H1 (cell line): ENCODE data around the gene INHBA. TPM values are rescaled to one million over a fixed set of nuclear protein-coding genes. Genes with fewer than 3 reads are reported as not detected.

Experiments
- CHD7 ChIP-seq: fragments of 300-600 bp; sonication (generic); IDR thresholded peaks from 2 replicates; pipeline ENCODE4 v1.7.1; 2012; ENCODE audit warnings: low read length, moderate library complexity, mild to moderate bottlenecking, inconsistent platforms; ENCODE audit not compliant: insufficient replicate concordance
- FOSL1 ChIP-seq: IDR thresholded peaks from 2 replicates; pipeline ENCODE4 v1.6.1; 2011; ENCODE audit warnings: mild to moderate bottlenecking, low read depth, low read length, moderate library complexity; ENCODE audit not compliant: insufficient read depth
- HDAC6 ChIP-seq: IDR thresholded peaks from one replicate; pipeline ENCODE4 v1.7.1; 2012; ENCODE audit warnings: low read depth, mild to moderate bottlenecking, inconsistent platforms, low read length, moderate library complexity
- KDM5A ChIP-seq: fragments of 200-600 bp; IDR thresholded peaks from 2 replicates; pipeline ENCODE4 v1.7.1; 2012; ENCODE audit warnings: mild to moderate bottlenecking, low read length, inconsistent platforms, mixed read lengths
- RBBP5 ChIP-seq: IDR thresholded peaks from 2 replicates; pipeline ENCODE4 v1.7.1; 2012; ENCODE audit warnings: low read depth, mild to moderate bottlenecking, inconsistent platforms, low read length, moderate library complexity, borderline replicate concordance
- polyA plus RNA-seq, 7 experiments: library from polyadenylated mRNA; depleted of rRNA in 3 of 7; stranded (reverse) in 5 of 7; unstranded in 2 of 7; fragments of >200 nt in 5 of 7; fragments of 200-250 nt in 2 of 7; gene quantifications; 1 replicate in 5 of 7; 2 replicates in 1 of 7; 4 replicates in 1 of 7; pipeline versions ENCODE4 v1.2.1 to v1.2.3, GENCODE V29; 2011 to 2013; ENCODE audit warnings: missing spikeins in 2 of 7, mixed read lengths in 2 of 7
- total RNA-seq: library from RNA; stranded (reverse); fragmentation: NEBNext Ultra II Directional; extraction: Animal tissue kit (Norgen Biotek cat#: 25700); gene quantifications from 2 replicates; pipeline ENCODE4 v1.2.1, GENCODE V29; 2021

INHBA gene
- total and polyA plus RNA-seq, 2 of the 8 experiments (the other 6 are each of a cell fraction or from before 2014, with no cell fraction given), result 1.1 to 2.7 TPM

- no peak for TF ChIP-seq CHD7
- TF ChIP-seq FOSL1, result no peak
- no peak for TF ChIP-seq HDAC6
- no peak for TF ChIP-seq KDM5A
- TF ChIP-seq RBBP5, result no peak
Observed at GRCh38 chr7:41643616-41644015, 59.3 kb downstream of the INHBA start (continued).
